Measurements from ENCODE around the gene RNLS.

RNLS gene

GRCh38 chr10:88423732-88424131 lies 159.4 kb downstream of the RNLS start:
- no peak for DNase-seq

GRCh38 chr10:88421590-88421989 lies 161.5 kb downstream of the RNLS start:
- DNase-seq: no peak

GRCh38 chr10:88418871-88419270 lies 164.2 kb downstream of the RNLS start:
- DNase-seq: no peak

GRCh38 chr10:88417387-88418030 lies 165.6 kb downstream of the RNLS start:
- DNase-seq: no peak

GRCh38 chr10:88416801-88417200 lies 166.3 kb downstream of the RNLS start:
- no peak for DNase-seq

- DNase-seq: no peak
Observed at GRCh38 chr10:88415533-88416130, 167.5 kb downstream of the RNLS start.

- DNase-seq: no peak
Observed at GRCh38 chr10:88413412-88413811, 169.7 kb downstream of the RNLS start.

- no peak for DNase-seq
Observed at GRCh38 chr10:88411772-88412349, 171.3 kb downstream of the RNLS start.

- DNase-seq: no peak
Observed at GRCh38 chr10:88409824-88410223, 173.3 kb downstream of the RNLS start.

GRCh38 chr10:88409236-88409635 lies 173.9 kb downstream of the RNLS start:
- DNase-seq: no peak

- DNase-seq: no peak
Observed at GRCh38 chr10:88408096-88408495, 175.0 kb downstream of the RNLS start.

- no peak for DNase-seq
Observed at GRCh38 chr10:88404133-88404532, 179.0 kb downstream of the RNLS start.

GRCh38 chr10:88401671-88402347 lies 181.3 kb downstream of the RNLS start:
- DNase-seq: no peak

GRCh38 chr10:88399240-88399639 lies 183.9 kb downstream of the RNLS start:
- no peak for DNase-seq

- no peak for DNase-seq
Observed at GRCh38 chr10:88395677-88396076, 187.4 kb downstream of the RNLS start.

- no peak for DNase-seq
Observed at GRCh38 chr10:88392222-88392621, 190.9 kb downstream of the RNLS start.

- no peak for DNase-seq
Observed at GRCh38 chr10:88390041-88390440, 193.1 kb downstream of the RNLS start.

GRCh38 chr10:88389456-88389855 lies 193.7 kb downstream of the RNLS start:
- DNase-seq: no peak

- no peak for DNase-seq
Observed at GRCh38 chr10:88388324-88388723, 194.8 kb downstream of the RNLS start.

- DNase-seq: no peak
Observed at GRCh38 chr10:88386821-88387773, 196.0 kb downstream of the RNLS start.

- DNase-seq: no peak
Observed at GRCh38 chr10:88386204-88386788, 196.8 kb downstream of the RNLS start.

GRCh38 chr10:88385601-88386203 lies 197.4 kb downstream of the RNLS start:
- DNase-seq: peak; percentile 4 to 34

Data from stimulated activated CD4-positive, alpha-beta T cell treated with anti-CD3 and anti-CD28 coated beads, Interleukin-4, amount 100 ng/mL, for 4 hours (primary cell).